Neuron (in vitro differentiated cells): Measurements from ENCODE around the gene TRAPPC2.

Source experiments
- H2AFZ ChIP-seq: one replicate; pipeline ENCODE4 v1.6.1; 2013; ENCODE audit warnings: low read depth, mild to moderate bottlenecking, inconsistent platforms, low read length, moderate library complexity
- H3K27me3 ChIP-seq: one replicate; pipeline ENCODE4 v1.6.1; 2013; ENCODE audit warnings: low read length; ENCODE audit not compliant: insufficient read depth
- H3K36me3 ChIP-seq: one replicate; pipeline ENCODE4 v1.6.1; 2013; ENCODE audit warnings: low read length; ENCODE audit not compliant: insufficient read depth
- H3K4me1 ChIP-seq: one replicate; pipeline ENCODE4 v1.6.1; 2013; ENCODE audit warnings: low read length; ENCODE audit not compliant: insufficient read depth
- H3K4me3 ChIP-seq: 2 replicates; pipeline ENCODE4 v1.5.1; 2013; ENCODE audit warnings: mild to moderate bottlenecking, low read length, moderate library complexity
- H3K9me3 ChIP-seq: one replicate; pipeline ENCODE4 v1.6.1; 2013; ENCODE audit warnings: low read length

Gene TRAPPC2

DNA sequence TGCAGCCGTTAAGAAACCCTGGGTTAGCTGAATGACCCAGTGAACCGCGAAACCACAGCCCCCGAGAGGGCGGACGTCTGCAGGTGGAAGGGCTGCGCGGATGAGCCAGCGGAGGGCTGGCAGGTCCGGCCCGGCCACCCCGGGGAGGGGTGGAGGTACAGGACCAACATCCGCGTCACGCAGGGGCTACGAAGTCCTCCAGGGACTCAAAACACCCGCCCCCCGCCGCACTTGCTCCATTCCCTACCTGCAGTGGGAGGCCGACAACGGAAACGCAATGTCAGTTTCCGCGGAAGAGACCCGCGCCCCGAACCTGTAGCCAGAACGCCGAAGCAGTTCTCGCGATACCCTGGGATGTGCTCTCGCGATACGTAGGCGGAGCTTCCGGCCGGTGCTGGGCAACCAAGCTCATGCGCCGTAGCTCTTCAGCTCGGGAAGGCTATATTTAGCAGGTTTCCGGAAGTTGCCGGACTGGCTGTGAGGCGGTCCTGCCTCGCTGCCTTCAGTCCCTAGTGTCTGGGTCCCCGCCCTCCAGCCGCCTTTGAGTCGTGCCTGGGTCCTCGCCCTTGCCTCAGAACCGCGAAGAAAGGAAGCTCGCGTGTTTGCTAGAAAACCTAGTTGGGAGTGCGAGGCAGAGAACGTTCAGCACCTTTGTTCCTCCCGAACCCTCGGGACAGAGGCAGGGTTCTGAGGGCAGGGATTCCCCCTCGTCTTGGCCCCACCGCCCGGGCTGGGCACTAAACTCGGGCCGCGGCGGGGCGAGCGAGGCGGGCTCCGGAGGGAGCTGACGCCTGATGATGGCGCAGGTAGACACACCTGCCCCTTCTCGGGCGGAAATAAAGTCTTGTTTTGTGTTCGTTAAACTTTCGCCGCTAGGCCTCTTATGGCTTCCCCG lies at the start of gene TRAPPC2, which contains the start of gene OFD1:
Gene TRAPPC2, minus strand, starts transcription at position 343 of the 895 bp plus-strand sequence. CDS start 14,657 bp downstream, outside the sequence.
Gene OFD1, plus strand, starts transcription at position 471 of the 895 bp plus-strand sequence. Its CDS starts 324 bp downstream, at position 795.
- Histone ChIP-seq H3K27me3 (no peaks in the 10 kb centered on the region), H3K4me3 (peak within 1 kb of the TSS; percentile 83), H3K4me1 (peaks cover 10% of the 10 kb centered on the region), H3K9me3 (no peaks in the 10 kb centered on the region), H3K36me3 (peaks cover 2% of the 10 kb centered on the region), H2AFZ (peak within 1 kb of the TSS; percentile 8)

DNA sequence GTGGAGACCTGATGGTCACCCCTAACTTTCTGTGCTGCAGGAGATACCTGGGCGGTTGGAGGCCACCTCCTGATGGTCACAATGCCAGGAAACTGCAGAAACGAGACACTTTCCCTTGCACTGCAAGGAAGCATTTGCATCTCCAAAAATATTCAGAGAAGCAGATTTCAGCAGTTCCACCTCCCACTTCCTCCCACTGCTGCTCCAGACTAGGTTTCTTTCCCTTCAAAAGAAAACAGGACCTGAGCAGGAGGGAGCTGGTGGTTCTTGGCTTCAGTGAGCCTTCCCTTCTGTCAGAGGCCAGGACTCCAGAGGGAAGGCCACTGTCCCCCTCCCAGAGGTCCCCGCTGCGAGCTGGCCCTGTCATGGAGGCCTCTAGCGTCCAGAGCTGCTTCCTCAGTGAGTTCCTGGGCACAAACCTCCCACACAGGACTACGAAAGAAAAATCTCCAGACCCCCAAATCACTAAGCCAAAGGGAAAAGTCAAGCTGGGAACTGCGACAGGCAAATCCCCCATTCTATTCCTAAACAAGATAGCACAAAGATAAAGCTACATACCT lies 46.5 kb upstream of the TRAPPC2 start:
- peaks cover 65% of the 10 kb centered on the region for H3K36me3 ChIP-seq

DNA sequence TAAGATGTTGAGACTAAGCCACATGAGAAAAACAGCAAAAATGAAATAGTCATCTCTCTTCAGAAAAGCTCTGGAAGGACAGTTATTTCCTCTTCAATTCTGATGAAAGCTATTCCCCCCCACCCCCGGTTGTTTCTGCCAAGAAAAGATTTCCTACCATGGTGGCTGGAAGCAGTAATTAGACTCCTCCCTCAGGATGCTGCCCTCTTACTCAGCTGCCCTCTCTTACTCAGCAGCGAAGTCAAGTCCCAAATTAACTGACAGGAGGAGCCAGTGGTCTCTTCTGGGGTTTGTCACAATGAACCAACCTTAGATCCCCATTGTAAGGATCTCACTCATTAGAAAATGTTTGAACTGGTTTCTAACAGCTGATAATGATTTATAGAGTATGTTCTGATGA lies 44.5 kb upstream of the TRAPPC2 start:
- peaks cover 3% of the 10 kb centered on the region for H3K27me3 ChIP-seq
- H3K4me1 ChIP-seq, result no peaks in the 10 kb centered on the region
- peaks cover 73% of the 10 kb centered on the region for H3K36me3 ChIP-seq
- H3K9me3 ChIP-seq, result no peaks in the 10 kb centered on the region
- no peak overlapping the region for H2AFZ ChIP-seq
- no peak overlapping the region for H3K4me3 ChIP-seq

More for the DNA sequence above, 46.5 kb upstream of the TRAPPC2 start:
- H3K4me3 ChIP-seq, result no peak overlapping the region
- H3K27me3 ChIP-seq, result no peaks in the 10 kb centered on the region
- no peaks in the 10 kb centered on the region for H3K4me1 ChIP-seq
- no peak overlapping the region for H2AFZ ChIP-seq
- no peaks in the 10 kb centered on the region for H3K9me3 ChIP-seq

DNA sequence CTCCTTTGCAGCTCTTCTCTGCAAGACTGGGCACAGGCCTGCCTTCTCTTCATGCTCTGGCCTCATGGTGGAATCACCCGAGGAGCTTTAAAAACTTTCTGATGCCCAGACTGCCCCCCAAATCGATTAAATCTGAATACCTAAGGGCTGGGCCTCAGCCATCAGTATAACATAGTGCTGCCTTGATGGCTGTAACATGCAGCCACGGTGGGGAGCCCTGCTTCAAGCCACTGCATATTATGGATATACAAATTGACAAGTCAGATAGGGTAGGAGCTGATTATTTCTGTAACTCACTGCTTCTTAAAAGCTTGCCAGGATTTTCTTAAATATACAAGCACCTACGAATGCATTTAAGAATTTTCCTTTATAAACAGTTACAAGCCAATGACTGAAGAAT lies 42.0 kb upstream of the TRAPPC2 start:
- Histone ChIP-seq H3K36me3 (peaks cover 72% of the 10 kb centered on the region), H3K9me3 (no peaks in the 10 kb centered on the region), H3K27me3 (peaks cover 3% of the 10 kb centered on the region), H3K4me3 (no peak overlapping the region), H3K4me1 (peaks cover 3% of the 10 kb centered on the region), H2AFZ (no peak overlapping the region)

DNA sequence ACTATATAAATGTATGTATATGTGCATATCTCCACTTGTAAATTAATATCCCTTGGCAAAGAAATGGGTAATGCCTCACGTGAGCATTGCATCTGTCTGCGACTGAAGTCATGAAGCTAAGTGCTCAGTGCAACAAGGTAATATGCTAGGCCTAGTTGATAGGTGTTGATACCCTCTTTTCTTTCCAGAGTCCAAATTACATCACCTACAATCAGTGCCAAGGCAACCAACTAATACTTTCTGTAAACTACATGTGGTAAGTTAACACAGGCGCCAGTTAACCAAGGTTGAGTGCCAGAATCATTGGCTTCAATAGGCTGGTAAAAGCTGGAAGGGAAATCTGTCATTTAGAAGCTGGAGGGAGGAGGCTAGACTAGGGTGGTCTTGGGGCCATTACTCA lies 41.4 kb upstream of the TRAPPC2 start:
- no peak overlapping the region for H2AFZ ChIP-seq
- H3K9me3 ChIP-seq, result no peaks in the 10 kb centered on the region
- H3K4me3 ChIP-seq, result no peak overlapping the region
- H3K27me3 ChIP-seq, result peaks cover 3% of the 10 kb centered on the region
- peaks cover 4% of the 10 kb centered on the region for H3K4me1 ChIP-seq
- H3K36me3 ChIP-seq, result peaks cover 71% of the 10 kb centered on the region

DNA sequence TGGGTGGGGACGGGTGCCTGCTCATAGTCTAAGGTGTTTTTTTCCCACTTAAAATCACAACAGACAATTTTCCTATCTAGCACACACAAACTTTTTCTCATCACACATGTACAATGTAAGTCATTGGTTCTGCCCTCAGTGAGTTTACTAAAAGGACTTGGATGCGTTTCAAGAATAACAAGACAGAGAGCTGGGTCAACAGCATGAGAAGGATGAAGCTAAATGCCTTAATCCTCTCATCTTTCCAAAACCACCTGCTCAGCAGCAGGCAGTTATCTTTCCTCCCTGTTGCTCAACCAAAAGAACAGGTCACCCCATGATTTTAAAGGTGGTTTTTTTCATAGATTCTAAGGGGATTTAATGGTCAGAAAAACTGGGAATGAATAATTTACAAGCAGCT lies 40.3 kb upstream of the TRAPPC2 start:
- peaks cover 69% of the 10 kb centered on the region for H3K36me3 ChIP-seq
- H3K4me1 ChIP-seq, result peaks cover 4% of the 10 kb centered on the region
- no peak overlapping the region for H3K4me3 ChIP-seq
- no peaks in the 10 kb centered on the region for H3K9me3 ChIP-seq
- no peak overlapping the region for H2AFZ ChIP-seq
- H3K27me3 ChIP-seq, result peaks cover 3% of the 10 kb centered on the region

DNA sequence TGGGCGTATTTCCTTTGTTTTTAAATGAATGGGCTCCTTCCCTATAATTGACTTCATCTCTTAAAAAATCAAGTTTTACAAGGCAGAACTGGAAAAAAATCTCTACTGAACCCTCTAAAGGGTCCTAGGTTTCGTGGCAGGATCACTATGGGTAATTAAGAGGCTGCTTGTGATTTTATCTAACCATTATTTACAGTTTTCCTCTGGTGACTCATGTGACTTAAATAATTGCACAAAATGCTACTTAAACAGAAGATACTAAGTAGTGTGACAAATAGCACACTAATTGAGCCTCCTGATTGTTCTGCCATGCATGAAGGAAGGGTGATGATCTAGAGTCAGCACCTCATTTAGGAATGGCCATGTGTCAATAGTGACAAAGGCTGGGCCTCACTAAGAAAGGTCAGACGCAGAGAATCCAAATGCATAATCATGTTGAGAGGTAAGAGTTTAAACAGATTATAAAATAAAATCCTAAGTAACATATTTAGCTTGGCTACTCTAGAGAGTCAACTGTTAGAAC lies 35.7 kb upstream of the TRAPPC2 start:
- peaks cover 4% of the 10 kb centered on the region for H3K4me1 ChIP-seq
- H3K9me3 ChIP-seq, result no peaks in the 10 kb centered on the region
- H3K27me3 ChIP-seq, result peaks cover 3% of the 10 kb centered on the region
- no peak overlapping the region for H3K4me3 ChIP-seq
- peaks cover 54% of the 10 kb centered on the region for H3K36me3 ChIP-seq
- no peak overlapping the region for H2AFZ ChIP-seq

DNA sequence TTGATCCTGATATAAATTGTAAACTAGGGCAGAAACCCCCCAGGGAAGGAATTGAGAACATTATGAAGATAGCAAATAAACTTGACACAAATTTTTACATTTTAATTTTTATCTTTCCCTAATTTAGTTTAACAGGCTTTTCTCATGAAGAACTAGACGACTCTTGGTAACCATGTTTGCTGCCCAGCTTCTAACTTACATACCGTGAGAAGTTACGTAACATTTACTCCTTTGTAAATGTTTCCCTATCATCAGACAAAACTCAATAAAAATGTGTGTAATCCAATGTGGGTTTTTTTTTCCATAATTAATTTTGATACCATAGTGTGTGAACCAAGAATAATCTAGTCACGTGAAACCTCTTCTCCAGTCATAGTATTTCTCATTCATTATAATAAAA lies 34.5 kb upstream of the TRAPPC2 start:
- Histone ChIP-seq H3K27me3 (no peaks in the 10 kb centered on the region), H3K4me3 (no peak overlapping the region), H2AFZ (no peak overlapping the region), H3K9me3 (no peaks in the 10 kb centered on the region), H3K4me1 (peaks cover 7% of the 10 kb centered on the region), H3K36me3 (peaks cover 43% of the 10 kb centered on the region)

DNA sequence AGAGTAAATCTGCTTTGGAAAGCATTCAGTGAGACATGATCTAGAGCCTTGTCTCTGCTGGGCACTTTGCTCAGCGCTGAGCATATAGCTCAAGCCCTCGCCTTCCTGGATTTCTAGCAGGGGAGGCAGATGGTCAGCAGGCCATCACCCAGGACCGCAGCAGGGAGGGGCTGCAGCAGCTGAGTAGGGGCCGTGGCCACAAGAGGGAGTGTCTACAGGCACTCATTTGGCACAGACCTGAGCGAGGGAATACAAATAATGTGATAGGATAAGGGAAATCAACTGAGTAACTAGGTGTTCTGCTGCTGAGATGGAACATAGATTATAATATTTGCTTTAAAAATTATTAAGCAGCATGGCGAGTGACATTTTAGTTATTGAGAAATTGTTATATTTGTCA lies 30.3 kb upstream of the TRAPPC2 start:
- H3K9me3 ChIP-seq, result no peaks in the 10 kb centered on the region
- no peak overlapping the region for H2AFZ ChIP-seq
- H3K4me3 ChIP-seq, result no peak overlapping the region
- H3K4me1 ChIP-seq, result peaks cover 3% of the 10 kb centered on the region
- no peaks in the 10 kb centered on the region for H3K27me3 ChIP-seq
- H3K36me3 ChIP-seq, result peaks cover 35% of the 10 kb centered on the region

DNA sequence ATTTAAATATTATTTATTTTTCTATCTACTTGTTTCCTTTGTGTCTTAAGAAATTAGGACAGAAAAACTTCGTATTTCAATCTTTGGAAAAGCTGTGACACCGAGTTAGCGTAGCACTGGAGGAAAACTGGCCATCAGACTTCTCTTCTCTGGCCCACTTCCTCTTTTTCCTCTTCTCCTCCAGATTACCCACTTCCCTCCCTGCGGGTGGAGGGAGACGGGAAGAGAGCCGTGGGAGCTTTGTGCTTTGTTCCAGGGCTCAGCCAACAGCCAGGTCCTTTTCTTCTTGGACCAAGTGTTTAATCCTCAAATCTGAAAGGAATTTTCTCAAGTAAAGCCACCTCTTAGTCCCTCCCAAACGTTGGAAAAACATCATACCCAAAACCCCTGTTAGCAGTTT lies 29.9 kb upstream of the TRAPPC2 start:
- Histone ChIP-seq H2AFZ (no peak overlapping the region), H3K9me3 (no peaks in the 10 kb centered on the region), H3K4me1 (peaks cover 3% of the 10 kb centered on the region), H3K27me3 (no peaks in the 10 kb centered on the region), H3K4me3 (no peak overlapping the region), H3K36me3 (peaks cover 35% of the 10 kb centered on the region)

DNA sequence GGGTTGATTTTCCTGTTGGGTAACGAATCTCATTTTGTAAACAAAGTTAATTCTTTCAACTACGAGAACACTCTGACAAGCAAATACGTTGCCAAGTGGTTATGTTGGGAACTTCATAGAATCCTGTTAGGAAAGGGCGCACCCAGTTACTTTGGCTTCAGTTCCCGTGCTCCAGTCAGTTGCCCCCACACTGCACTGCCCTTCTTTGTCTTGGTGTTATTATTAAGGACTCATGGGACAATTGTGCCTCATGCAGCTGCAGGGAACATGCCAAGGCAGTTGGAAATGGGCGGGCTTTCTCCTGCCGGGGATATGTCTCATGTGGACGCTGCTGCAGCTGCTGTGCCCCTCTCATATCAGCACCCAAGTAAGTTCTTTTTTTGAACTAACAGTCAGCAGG lies 29.1 kb upstream of the TRAPPC2 start:
- Histone ChIP-seq H3K36me3 (peaks cover 32% of the 10 kb centered on the region), H3K4me3 (no peak overlapping the region), H3K27me3 (no peaks in the 10 kb centered on the region), H3K9me3 (no peaks in the 10 kb centered on the region), H3K4me1 (peaks cover 3% of the 10 kb centered on the region), H2AFZ (no peak overlapping the region)

DNA sequence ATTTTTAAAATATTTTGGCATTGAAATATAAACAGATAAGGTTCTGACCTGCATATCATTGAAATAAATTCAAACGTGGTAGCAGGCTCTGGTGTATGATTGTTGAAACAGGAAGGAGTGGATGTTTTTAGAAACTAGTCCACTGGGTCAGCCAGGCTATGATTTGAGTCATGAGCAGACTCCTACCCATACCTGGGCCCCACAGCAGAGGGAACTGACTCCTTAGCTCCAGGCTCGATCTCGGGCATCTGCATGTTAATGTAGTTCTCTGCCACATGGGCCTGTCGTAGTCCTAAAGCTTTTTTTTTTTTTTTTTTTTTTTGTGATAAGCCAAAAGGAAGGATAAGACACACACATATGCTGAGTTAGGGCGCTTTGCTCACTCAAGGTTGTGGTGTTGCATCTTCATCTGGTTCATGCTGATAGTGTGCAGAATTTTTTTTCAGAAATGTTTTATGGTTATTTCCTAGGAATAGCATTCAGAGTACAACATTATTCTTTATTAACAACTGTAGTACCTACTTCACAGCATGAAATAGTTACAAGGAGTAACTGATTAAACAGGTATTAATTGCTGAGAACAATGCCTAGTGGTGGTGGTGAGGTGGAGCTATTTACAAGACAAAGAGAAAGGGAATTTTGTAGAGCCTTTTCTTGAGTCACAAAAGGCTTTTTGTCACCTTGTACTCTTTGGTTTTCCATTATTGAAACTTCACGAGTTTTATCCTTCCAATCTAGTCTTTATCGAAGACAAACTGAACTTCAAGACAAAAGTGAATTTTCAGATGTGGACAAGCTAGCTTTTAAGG lies 27.4 kb upstream of the TRAPPC2 start:
- no peak overlapping the region for H2AFZ ChIP-seq
- no peak overlapping the region for H3K4me3 ChIP-seq
- peaks cover 30% of the 10 kb centered on the region for H3K36me3 ChIP-seq
- no peaks in the 10 kb centered on the region for H3K27me3 ChIP-seq
- H3K9me3 ChIP-seq, result no peaks in the 10 kb centered on the region
- peaks cover 3% of the 10 kb centered on the region for H3K4me1 ChIP-seq

DNA sequence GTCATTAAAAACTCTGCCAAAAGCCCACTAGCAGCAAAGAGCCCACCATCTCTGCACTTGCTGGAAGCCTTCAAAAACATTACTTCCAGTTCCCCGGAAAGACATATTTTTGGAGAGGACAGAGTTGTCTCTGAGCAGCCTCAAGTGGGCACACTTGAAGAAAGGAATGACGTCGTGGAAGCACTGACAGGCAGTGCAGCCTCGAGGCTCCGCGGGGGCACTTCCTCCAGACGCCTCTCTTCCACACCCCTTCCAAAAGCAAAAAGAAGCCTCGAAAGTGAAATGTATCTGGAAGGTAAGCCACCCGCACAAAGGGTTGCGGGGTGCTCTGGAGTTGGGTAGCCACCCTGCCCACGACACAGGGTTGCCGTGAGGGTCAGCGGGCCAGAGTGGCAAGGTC lies 26.0 kb upstream of the TRAPPC2 start:
- Histone ChIP-seq H3K36me3 (peaks cover 31% of the 10 kb centered on the region), H2AFZ (no peak overlapping the region), H3K4me1 (peaks cover 3% of the 10 kb centered on the region), H3K27me3 (no peaks in the 10 kb centered on the region), H3K4me3 (no peak overlapping the region), H3K9me3 (no peaks in the 10 kb centered on the region)
